Immature natural killer cell (primary cell): Measurements from ENCODE around the gene TMEM270. TPM values are rescaled to one million over a fixed set of nuclear protein-coding genes. Genes with fewer than 3 reads are reported as not detected.

Experiments used
- DNase-seq, 3 donors: peaks; one replicate each; pipeline ENCODE4 v3.0.0; 2022; ENCODE audit warnings: mixed read lengths in 1 of 3
- H3K27ac Mint-ChIP-seq, 6 donors: one replicate each; pipeline ENCODE4 v1.8.0; 2020; ENCODE audit warnings: mixed read lengths in 6 of 6, mild to moderate bottlenecking in 5 of 6, inconsistent platforms in 4 of 6, moderate library complexity in 3 of 6
- H3K27me3 Mint-ChIP-seq, 3 donors: one replicate each; pipeline ENCODE4 v1.8.0; 2020 to 2021; ENCODE audit warnings: low read depth in 3 of 3, mild to moderate bottlenecking in 3 of 3, mixed read lengths in 3 of 3, moderate library complexity in 3 of 3, inconsistent platforms in 1 of 3
- H3K36me3 Mint-ChIP-seq, 3 donors: one replicate each; pipeline ENCODE4 v1.8.0; 2020; ENCODE audit warnings: mixed read lengths in 3 of 3, inconsistent platforms in 2 of 3, mild to moderate bottlenecking in 2 of 3
- H3K4me1 Mint-ChIP-seq, 2 donors: one replicate each; pipeline ENCODE4 v1.8.0; 2020; ENCODE audit warnings: inconsistent platforms in 2 of 2, mild to moderate bottlenecking in 2 of 2, mixed read lengths in 2 of 2, moderate library complexity in 1 of 2
- H3K4me3 Mint-ChIP-seq, 5 donors: one replicate each; pipeline ENCODE4 v1.8.0; 2020; ENCODE audit warnings: mild to moderate bottlenecking in 5 of 5, mixed read lengths in 5 of 5, inconsistent platforms in 3 of 5, moderate library complexity in 3 of 5
- H3K9me3 Mint-ChIP-seq, 6 donors: one replicate each; pipeline ENCODE4 v1.8.0; 2020; ENCODE audit warnings: mild to moderate bottlenecking in 6 of 6, mixed read lengths in 6 of 6, inconsistent platforms in 4 of 6, moderate library complexity in 3 of 6
- polyA plus RNA-seq, 3 donors: library from polyadenylated mRNA; unstranded; fragments of 300-500 nt; fragmentation: Illumina TruSeq; gene quantifications; one replicate each; pipeline ENCODE4 v1.2.3, GENCODE V29; 2021

TMEM270 gene
- polyA plus RNA-seq, 3 donors from 2014 or later: not detected

GRCh38 chr7:73856941-73857340 is 4.0 kb upstream of the TMEM270 start:
- DNase-seq: no peak
- no peak overlapping the region for H3K27ac Mint-ChIP-seq
- peaks cover 8 to 17% (median 14%) of the 10 kb centered on the region in 3 donors for H3K27me3 Mint-ChIP-seq
- H3K36me3 Mint-ChIP-seq: no peaks in the 10 kb centered on the region
- no peaks in the 10 kb centered on the region for H3K9me3 Mint-ChIP-seq
- H3K4me1 Mint-ChIP-seq: peaks cover 0 to 5% of the 10 kb centered on the region in 2 donors
- H3K4me3 Mint-ChIP-seq: no peak overlapping the region

- Mint-ChIP-seq H3K4me1 (peaks cover 0 to 5% of the 10 kb centered on the region in 2 donors), H3K27me3 (peaks cover 7 to 14% (median 11%) of the 10 kb centered on the region in 3 donors), H3K36me3 (no peaks in the 10 kb centered on the region), H3K9me3 (no peaks in the 10 kb centered on the region), H3K4me3 (no peak overlapping the region), H3K27ac (no peak overlapping the region)
- no peak for DNase-seq
Measured at GRCh38 chr7:73858807-73859206, 2.2 kb upstream of the TMEM270 start.

GRCh38 chr7:73861305-73861704 is 346 bp downstream of the TMEM270 start:
- Mint-ChIP-seq H3K9me3 (no peaks in the 10 kb centered on the region), H3K4me3 (no peak overlapping the region), H3K27ac (no peak overlapping the region), H3K36me3 (no peaks in the 10 kb centered on the region), H3K4me1 (no peaks in the 10 kb centered on the region), H3K27me3 (peaks cover 4 to 11% (median 6%) of the 10 kb centered on the region in 3 donors)
- DNase-seq: no peak

GRCh38 chr7:73864981-73865711 is 4.2 kb downstream of the TMEM270 start:
- Mint-ChIP-seq H3K4me1 (no peaks in the 10 kb centered on the region), H3K27ac (no peak overlapping the region), H3K4me3 (no peak overlapping the region), H3K36me3 (no peaks in the 10 kb centered on the region), H3K9me3 (no peaks in the 10 kb centered on the region), H3K27me3 (peaks cover 0 to 6% (median 0%) of the 10 kb centered on the region in 3 donors)
- no peak for DNase-seq

GRCh38 chr7:73865738-73866445 is 4.9 kb downstream of the TMEM270 start:
- no peak overlapping the region for H3K27ac Mint-ChIP-seq
- H3K27me3 Mint-ChIP-seq: peaks cover 0 to 6% (median 0%) of the 10 kb centered on the region in 3 donors
- H3K9me3 Mint-ChIP-seq: no peaks in the 10 kb centered on the region
- DNase-seq: peak in 1 of 3 donors; percentile 19
- H3K4me1 Mint-ChIP-seq: no peaks in the 10 kb centered on the region
- H3K36me3 Mint-ChIP-seq: no peaks in the 10 kb centered on the region
- no peak overlapping the region for H3K4me3 Mint-ChIP-seq

- H3K4me1 Mint-ChIP-seq: no peaks in the 10 kb centered on the region
- DNase-seq: no peak
- peak overlapping the region in 1 of 6 donors; percentile 36 for H3K27ac Mint-ChIP-seq
- peaks cover 0 to 5% (median 0%) of the 10 kb centered on the region in 3 donors for H3K27me3 Mint-ChIP-seq
- no peaks in the 10 kb centered on the region for H3K9me3 Mint-ChIP-seq
- no peak overlapping the region for H3K4me3 Mint-ChIP-seq
- H3K36me3 Mint-ChIP-seq: no peaks in the 10 kb centered on the region
Measured at GRCh38 chr7:73866446-73866767, 5.4 kb downstream of the TMEM270 start.

- Mint-ChIP-seq H3K9me3 (no peaks in the 10 kb centered on the region), H3K36me3 (no peaks in the 10 kb centered on the region), H3K27me3 (no peaks in the 10 kb centered on the region), H3K27ac (no peak overlapping the region), H3K4me1 (no peaks in the 10 kb centered on the region), H3K4me3 (no peak overlapping the region)
- DNase-seq: no peak
Measured at GRCh38 chr7:73869011-73869798, 8.2 kb downstream of the TMEM270 start.

GRCh38 chr7:73870041-73870492 is 9.1 kb downstream of the TMEM270 start:
- Mint-ChIP-seq H3K9me3 (no peaks in the 10 kb centered on the region), H3K27ac (no peak overlapping the region), H3K36me3 (no peaks in the 10 kb centered on the region), H3K4me3 (no peak overlapping the region), H3K4me1 (no peaks in the 10 kb centered on the region), H3K27me3 (no peaks in the 10 kb centered on the region)
- no peak for DNase-seq

GRCh38 chr7:73871163-73872011 is 10.4 kb downstream of the TMEM270 start:
- DNase-seq: no peak
- Mint-ChIP-seq H3K9me3 (no peaks in the 10 kb centered on the region), H3K27ac (no peak overlapping the region), H3K4me1 (no peaks in the 10 kb centered on the region), H3K27me3 (peaks cover 0 to 1% (median 0%) of the 10 kb centered on the region in 3 donors), H3K4me3 (no peak overlapping the region), H3K36me3 (no peaks in the 10 kb centered on the region)

GRCh38 chr7:73872056-73872908 is 11.3 kb downstream of the TMEM270 start:
- H3K4me1 Mint-ChIP-seq: no peaks in the 10 kb centered on the region
- no peaks in the 10 kb centered on the region for H3K36me3 Mint-ChIP-seq
- DNase-seq: no peak
- H3K27me3 Mint-ChIP-seq: peaks cover 0 to 3% (median 0%) of the 10 kb centered on the region in 3 donors
- H3K9me3 Mint-ChIP-seq: no peaks in the 10 kb centered on the region
- no peak overlapping the region for H3K4me3 Mint-ChIP-seq
- no peak overlapping the region for H3K27ac Mint-ChIP-seq

- Mint-ChIP-seq H3K27ac (no peak overlapping the region), H3K4me1 (no peaks in the 10 kb centered on the region), H3K36me3 (no peaks in the 10 kb centered on the region), H3K4me3 (no peak overlapping the region), H3K27me3 (peaks cover 0 to 3% (median 0%) of the 10 kb centered on the region in 3 donors), H3K9me3 (no peaks in the 10 kb centered on the region)
- DNase-seq: no peak
Measured at GRCh38 chr7:73876361-73876760, 15.4 kb downstream of the TMEM270 start.

GRCh38 chr7:73876973-73877372 is 16.0 kb downstream of the TMEM270 start:
- Mint-ChIP-seq H3K36me3 (no peaks in the 10 kb centered on the region), H3K9me3 (no peaks in the 10 kb centered on the region), H3K4me1 (no peaks in the 10 kb centered on the region), H3K4me3 (no peak overlapping the region), H3K27ac (no peak overlapping the region), H3K27me3 (peaks cover 0 to 3% (median 3%) of the 10 kb centered on the region in 3 donors)
- DNase-seq: no peak
